Upper lobe of left lung (tissue), 4 donors: Measurements from ENCODE around the gene UPK3A.

ENCODE experiments used
- CTCF ChIP-seq, 6 experiments: fragments of 450-650 bp in 4 of 6; fragments of 200-600 bp in 2 of 6; sonication (generic) in 2 of 6; IDR thresholded peaks; one replicate each; pipeline ENCODE4 v1.5.1; 2016 to 2019; ENCODE audit warnings: antibody characterized with exemption in 6 of 6
- POLR2A ChIP-seq, 4 donors: fragments of 450-650 bp; IDR thresholded peaks; one replicate each; pipeline ENCODE4 v1.5.1; 2016 to 2017; ENCODE audit warnings: antibody characterized with exemption in 4 of 4, mild to moderate bottlenecking in 2 of 4
- POLR2AphosphoS5 ChIP-seq, 2 donors: sonication (generic); formaldehyde crosslinking; IDR thresholded peaks; one replicate each; pipeline ENCODE4 v1.5.1; 2017; ENCODE audit warnings: antibody characterized with exemption in 2 of 2

- TF ChIP-seq CTCF (IDR thresholded peaks at IDR 0.05), result no peak
- TF ChIP-seq POLR2AphosphoS5 (IDR thresholded peaks at IDR 0.05), result no peak
- no peak for TF ChIP-seq POLR2A (IDR thresholded peaks at IDR 0.05)
Observed at GRCh38 chr22:45303181-45303580, 18.4 kb downstream of the UPK3A start.
